ENCODE measurements around the gene BTD.

Gene BTD

DNA sequence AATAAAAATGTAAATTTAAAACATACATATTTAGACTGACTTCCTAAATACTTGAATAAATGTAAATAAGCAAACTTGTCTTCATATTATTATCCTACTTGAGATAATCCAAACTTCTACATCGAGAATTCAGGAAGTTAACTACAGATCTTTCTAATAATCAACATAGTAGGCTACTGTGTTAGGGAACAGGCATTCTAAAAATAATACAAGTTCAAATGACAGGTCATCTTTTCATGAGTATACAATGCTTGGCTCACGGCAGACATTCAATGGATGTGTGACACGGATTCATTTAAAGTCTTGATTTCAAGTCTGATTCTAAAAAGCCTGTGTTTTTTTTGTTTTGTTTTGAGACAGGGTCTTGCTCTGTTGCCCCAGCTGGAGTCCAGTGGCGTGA is 88.7 kb downstream of the BTD start:
- H3K4me1 Mint-ChIP-seq, result no peaks in the 10 kb centered on the region
- no peaks in the 10 kb centered on the region for H3K9me3 Mint-ChIP-seq
- H3K36me3 Mint-ChIP-seq (ENCODE audit: low read depth), result peaks cover 39% of the 10 kb centered on the region
- no peak for ATAC-seq
- DNase-seq, result no peak
- no peak overlapping the region for H3K4me3 Mint-ChIP-seq
- no peak overlapping the region for H3K27ac Mint-ChIP-seq
- H3K27me3 Mint-ChIP-seq, result no peaks in the 10 kb centered on the region

DNA sequence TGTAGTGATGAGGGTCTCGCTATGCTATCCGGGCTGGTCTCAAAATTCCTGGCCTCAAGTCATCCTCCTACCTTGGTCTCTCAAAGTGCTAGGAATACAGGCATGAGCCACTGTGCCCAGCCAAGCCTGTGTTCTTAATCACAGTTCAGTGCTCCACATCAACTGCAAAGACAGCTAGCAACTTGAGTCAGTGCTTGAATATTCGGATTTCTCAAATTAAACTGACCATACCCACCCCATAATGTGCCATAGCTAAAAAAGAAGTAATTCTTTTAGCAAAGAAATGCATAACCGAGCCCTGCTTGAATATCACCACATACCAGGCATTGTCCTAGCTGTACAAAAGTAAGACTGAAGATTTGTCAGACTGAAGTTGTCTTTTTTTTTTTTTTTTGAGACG is 89.2 kb downstream of the BTD start:
- Mint-ChIP-seq H3K36me3 (ENCODE audit: low read depth) (peaks cover 38% of the 10 kb centered on the region), H3K9me3 (no peaks in the 10 kb centered on the region), H3K27me3 (no peaks in the 10 kb centered on the region), H3K4me1 (no peaks in the 10 kb centered on the region), H3K4me3 (no peak overlapping the region), H3K27ac (no peak overlapping the region)
- ATAC-seq (no peak), DNase-seq (no peak)

DNA sequence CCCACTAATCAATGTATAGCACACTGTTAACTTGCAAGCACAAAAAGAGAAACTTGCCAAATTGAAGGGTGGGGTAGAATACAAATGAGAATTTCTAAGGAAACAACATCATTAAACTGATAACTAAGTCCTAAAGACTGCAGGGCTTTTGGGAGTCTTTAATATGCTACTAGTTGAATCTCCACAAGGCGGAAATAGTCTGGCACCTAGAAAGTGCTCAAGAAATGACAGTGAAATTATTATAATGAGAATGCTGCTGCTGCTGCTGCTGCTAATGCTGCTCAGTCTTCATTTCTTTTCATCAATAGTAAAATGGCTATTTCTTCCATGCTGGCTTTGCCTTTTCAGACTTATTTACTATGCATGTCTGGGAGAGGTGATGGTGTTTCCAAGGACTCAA is 91.8 kb downstream of the BTD start:
- H3K4me1 Mint-ChIP-seq, result no peaks in the 10 kb centered on the region
- peaks cover 39% of the 10 kb centered on the region for H3K36me3 Mint-ChIP-seq (ENCODE audit: low read depth)
- no peak overlapping the region for H3K4me3 Mint-ChIP-seq

DNA sequence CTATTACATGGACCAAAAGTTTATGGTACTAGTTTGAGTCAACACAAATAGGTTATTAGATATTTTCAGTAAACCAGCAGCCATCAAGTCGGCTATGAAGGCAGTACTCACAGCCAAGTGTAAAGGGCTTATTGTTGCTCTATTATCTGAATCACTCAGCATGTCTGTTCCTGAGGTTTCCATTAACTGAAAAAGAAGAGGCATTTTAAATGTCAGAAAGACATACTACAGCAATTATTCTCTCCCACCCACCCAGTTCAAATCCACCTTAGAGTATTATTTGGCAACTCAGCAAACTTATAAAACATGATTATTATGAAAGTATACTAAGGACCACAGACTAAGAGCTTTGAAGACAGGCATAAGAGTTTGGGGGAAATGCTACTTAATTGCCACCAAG is 93.1 kb downstream of the BTD start:
- ATAC-seq, result no peak
- no peaks in the 10 kb centered on the region for H3K27me3 Mint-ChIP-seq
- no peaks in the 10 kb centered on the region for H3K9me3 Mint-ChIP-seq
- no peak overlapping the region for H3K27ac Mint-ChIP-seq
- no peak for DNase-seq
- peaks cover 32% of the 10 kb centered on the region for H3K36me3 Mint-ChIP-seq (ENCODE audit: low read depth)
- no peaks in the 10 kb centered on the region for H3K4me1 Mint-ChIP-seq
- no peak overlapping the region for H3K4me3 Mint-ChIP-seq

More for the DNA sequence above, 91.8 kb downstream of the BTD start:
- Mint-ChIP-seq H3K27ac (no peak overlapping the region), H3K9me3 (no peaks in the 10 kb centered on the region), H3K27me3 (no peaks in the 10 kb centered on the region)
- no peak for ATAC-seq
- DNase-seq, result no peak
